Immature natural killer cell (primary cell): ENCODE measurements around the gene SEC31A. TPM values are rescaled to one million over a fixed set of nuclear protein-coding genes. Genes with fewer than 3 reads are reported as not detected.
A peak's percentile ranks its signal among the peaks of the same experiment; 100 is the strongest.
"Not testable (repeated sequence)": the region's sequence is repeated elsewhere in the genome, so short reads cannot be mapped to it uniquely, and the experiment has no call there.

Experiments
- DNase-seq, 3 donors: peaks; one replicate each; pipeline ENCODE4 v3.0.0; 2022; ENCODE audit warnings: mixed read lengths in 1 of 3
- H3K27ac Mint-ChIP-seq, 6 donors: one replicate each; pipeline ENCODE4 v1.8.0; 2020; ENCODE audit warnings: mixed read lengths in 6 of 6, mild to moderate bottlenecking in 5 of 6, inconsistent platforms in 4 of 6, moderate library complexity in 3 of 6
- H3K27me3 Mint-ChIP-seq, 3 donors: one replicate each; pipeline ENCODE4 v1.8.0; 2020 to 2021; ENCODE audit warnings: low read depth in 3 of 3, mild to moderate bottlenecking in 3 of 3, mixed read lengths in 3 of 3, moderate library complexity in 3 of 3, inconsistent platforms in 1 of 3
- H3K36me3 Mint-ChIP-seq, 3 donors: one replicate each; pipeline ENCODE4 v1.8.0; 2020; ENCODE audit warnings: mixed read lengths in 3 of 3, inconsistent platforms in 2 of 3, mild to moderate bottlenecking in 2 of 3
- H3K4me1 Mint-ChIP-seq, 2 donors: one replicate each; pipeline ENCODE4 v1.8.0; 2020; ENCODE audit warnings: inconsistent platforms in 2 of 2, mild to moderate bottlenecking in 2 of 2, mixed read lengths in 2 of 2, moderate library complexity in 1 of 2
- H3K4me3 Mint-ChIP-seq, 5 donors: one replicate each; pipeline ENCODE4 v1.8.0; 2020; ENCODE audit warnings: mild to moderate bottlenecking in 5 of 5, mixed read lengths in 5 of 5, inconsistent platforms in 3 of 5, moderate library complexity in 3 of 5
- H3K9me3 Mint-ChIP-seq, 6 donors: one replicate each; pipeline ENCODE4 v1.8.0; 2020; ENCODE audit warnings: mild to moderate bottlenecking in 6 of 6, mixed read lengths in 6 of 6, inconsistent platforms in 4 of 6, moderate library complexity in 3 of 6
- polyA plus RNA-seq, 3 donors: library from polyadenylated mRNA; unstranded; fragments of 300-500 nt; fragmentation: Illumina TruSeq; gene quantifications; one replicate each; pipeline ENCODE4 v1.2.3, GENCODE V29; 2021

Gene SEC31A
- polyA plus RNA-seq, 3 donors from 2014 or later = 109 to 150 (median 147) TPM

DNA sequence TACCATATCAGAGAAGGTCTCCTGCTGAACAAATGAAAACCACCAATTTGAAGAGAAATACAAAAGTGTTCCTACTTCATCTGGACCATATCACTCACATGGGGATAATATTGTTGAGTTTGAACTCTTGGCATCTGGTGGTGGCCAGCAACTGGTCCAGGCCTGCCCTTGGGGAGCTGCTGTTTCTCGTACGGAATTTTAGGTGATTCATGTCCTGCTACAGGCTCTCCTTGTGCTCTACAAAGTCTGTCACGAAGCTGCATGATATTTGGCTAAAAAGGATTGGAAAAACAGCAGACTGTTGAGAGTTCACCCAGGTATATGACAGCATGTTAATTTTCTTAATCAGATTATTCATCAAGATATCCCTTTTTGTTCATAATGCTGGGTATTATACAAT, 42.2 kb downstream of the SEC31A start:
- Mint-ChIP-seq H3K4me3 (no peak overlapping the region), H3K27ac (no peak overlapping the region), H3K4me1 (peaks cover 0 to 8% of the 10 kb centered on the region in 2 donors), H3K36me3 (peaks cover 43 to 66% (median 54%) of the 10 kb centered on the region in 3 donors), H3K27me3 (no peaks in the 10 kb centered on the region), H3K9me3 (no peaks in the 10 kb centered on the region)
- no peak for DNase-seq

DNA sequence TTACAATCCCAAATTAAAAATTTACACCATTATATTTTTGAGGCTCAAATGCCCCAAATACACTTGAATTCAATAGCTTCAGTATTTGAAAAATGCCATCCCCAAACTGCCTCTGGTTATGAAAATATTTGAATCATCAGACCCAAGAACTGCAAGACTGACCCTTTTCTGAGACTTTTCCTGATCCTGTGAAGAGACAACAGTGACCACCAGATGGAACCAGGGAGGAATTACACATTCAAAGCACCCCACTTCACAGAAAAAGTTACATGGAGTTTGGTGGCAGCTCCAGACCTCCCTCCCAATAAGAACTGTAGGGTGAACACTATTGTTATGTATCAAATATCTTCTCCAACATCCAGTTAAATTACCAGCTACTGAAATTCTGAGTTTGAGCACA, 48.4 kb downstream of the SEC31A start:
- H3K27ac Mint-ChIP-seq = no peak overlapping the region
- no peaks in the 10 kb centered on the region for H3K9me3 Mint-ChIP-seq

DNA sequence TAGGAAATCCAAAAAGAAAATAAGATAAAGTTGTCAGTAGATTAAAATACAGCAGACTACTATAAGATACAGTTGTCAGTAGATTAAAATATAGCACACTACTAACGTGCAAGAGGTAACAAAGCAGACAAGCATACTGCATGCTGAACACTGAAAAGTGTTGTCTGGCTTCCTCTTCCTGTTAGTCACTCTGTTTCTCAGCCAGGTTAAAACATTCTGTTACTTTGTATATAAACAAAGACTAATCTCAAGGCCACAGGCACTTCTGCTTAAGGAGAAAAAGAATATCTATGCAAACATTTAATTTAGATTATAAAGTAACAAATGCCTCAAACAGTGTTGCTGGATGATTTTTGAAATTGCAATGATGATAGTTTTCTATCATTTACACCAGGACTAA, 51.3 kb downstream of the SEC31A start:
- H3K27ac Mint-ChIP-seq = no peak overlapping the region
- no peak for DNase-seq
- no peaks in the 10 kb centered on the region for H3K27me3 Mint-ChIP-seq
- H3K4me1 Mint-ChIP-seq = no peaks in the 10 kb centered on the region
- no peak overlapping the region for H3K4me3 Mint-ChIP-seq
- H3K9me3 Mint-ChIP-seq = no peaks in the 10 kb centered on the region
- peaks cover 16 to 44% (median 27%) of the 10 kb centered on the region in 3 donors for H3K36me3 Mint-ChIP-seq

More for the DNA sequence above, 48.4 kb downstream of the SEC31A start:
- DNase-seq = no peak
- Mint-ChIP-seq H3K36me3 (peaks cover 32 to 58% (median 39%) of the 10 kb centered on the region in 3 donors), H3K27me3 (no peaks in the 10 kb centered on the region), H3K4me3 (no peak overlapping the region), H3K4me1 (peaks cover 0 to 8% of the 10 kb centered on the region in 2 donors)

DNA sequence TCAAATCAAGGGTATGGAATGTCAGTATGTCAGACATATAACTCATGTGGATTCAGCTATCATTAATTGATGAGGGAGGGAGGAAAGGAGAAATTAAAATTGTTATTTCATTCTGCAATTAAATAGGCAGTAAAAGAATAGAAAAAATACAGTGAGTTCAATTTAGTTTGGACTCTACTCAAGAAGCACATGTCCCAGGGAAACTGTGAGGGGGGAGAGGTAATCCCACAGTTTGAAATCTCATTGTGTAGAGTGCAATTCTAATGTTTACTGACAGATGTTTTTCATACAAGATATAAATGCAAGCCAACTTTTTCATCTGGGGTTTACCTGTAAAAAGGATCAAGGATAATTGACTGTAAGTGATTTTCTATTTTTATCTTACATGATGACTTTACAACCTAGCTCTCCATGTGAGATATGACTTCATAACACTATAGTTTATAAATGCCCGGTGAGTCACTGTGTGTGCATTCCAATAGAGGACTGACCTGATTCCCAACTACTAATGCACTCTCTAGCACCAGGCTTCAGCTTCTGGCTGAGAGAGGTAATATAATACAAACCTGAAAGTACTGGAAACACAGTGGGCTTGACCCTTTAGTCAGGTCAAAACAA, 57.1 kb downstream of the SEC31A start:
- H3K36me3 Mint-ChIP-seq = peaks cover 18 to 37% (median 23%) of the 10 kb centered on the region in 3 donors
- H3K9me3 Mint-ChIP-seq = peaks cover 0 to 2% (median 0%) of the 10 kb centered on the region in 6 donors
- no peaks in the 10 kb centered on the region for H3K27me3 Mint-ChIP-seq
- DNase-seq = no peak
- H3K27ac Mint-ChIP-seq = peak overlapping the region in 1 of 6 donors; percentile 3
- no peaks in the 10 kb centered on the region for H3K4me1 Mint-ChIP-seq
- no peak overlapping the region for H3K4me3 Mint-ChIP-seq

DNA sequence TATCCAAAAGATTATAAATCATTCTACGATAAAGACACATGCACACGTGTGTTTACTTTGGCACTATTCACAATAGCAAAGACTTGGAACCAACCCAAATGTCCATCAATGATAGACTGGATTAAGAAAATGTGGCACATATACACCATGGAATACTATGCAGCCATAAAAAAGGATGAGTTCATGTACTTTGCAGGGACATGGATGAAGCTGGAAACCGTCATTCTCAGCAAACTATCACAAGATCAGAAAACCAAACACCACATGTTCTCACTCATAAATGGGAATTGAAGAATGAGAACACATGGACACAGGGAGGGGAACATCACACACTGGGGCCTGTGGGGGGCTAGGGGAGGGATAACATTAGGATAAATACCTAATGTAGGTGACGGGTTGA, 57.9 kb downstream of the SEC31A start:
- DNase-seq, H3K27me3 Mint-ChIP-seq, H3K4me3 Mint-ChIP-seq, H3K27ac Mint-ChIP-seq, H3K4me1 Mint-ChIP-seq, H3K9me3 Mint-ChIP-seq: not testable (repeated sequence)
- peaks cover 18 to 35% (median 23%) of the 10 kb centered on the region in 3 donors for H3K36me3 Mint-ChIP-seq

DNA sequence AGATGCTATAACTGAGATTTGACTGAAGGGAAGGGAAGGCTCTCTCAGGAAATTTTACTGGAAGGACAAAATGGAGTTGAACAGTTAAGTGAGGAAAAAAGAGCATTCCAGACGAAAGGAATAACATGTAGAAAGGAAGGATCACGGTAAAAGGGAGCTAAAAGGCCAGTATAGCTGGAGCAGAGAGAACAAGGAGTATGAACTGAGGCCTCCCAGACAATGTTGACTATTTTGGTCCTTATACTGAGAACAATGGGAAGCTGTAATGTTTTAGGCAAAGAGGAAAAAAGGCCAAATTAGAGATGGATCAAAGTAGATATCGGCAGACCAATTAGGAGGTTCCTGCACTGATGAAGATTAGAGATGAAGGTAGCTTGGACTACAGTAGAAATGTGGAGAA, 65.5 kb downstream of the SEC31A start:
- no peaks in the 10 kb centered on the region for H3K4me1 Mint-ChIP-seq
- peaks cover 0 to 1% (median 0%) of the 10 kb centered on the region in 3 donors for H3K27me3 Mint-ChIP-seq
- peak overlapping the region in 2 of 6 donors; percentile 13 to 81 for H3K27ac Mint-ChIP-seq
- H3K9me3 Mint-ChIP-seq = no peaks in the 10 kb centered on the region
- H3K36me3 Mint-ChIP-seq = peaks cover 35 to 53% (median 39%) of the 10 kb centered on the region in 3 donors
- no peak overlapping the region for H3K4me3 Mint-ChIP-seq
- no peak for DNase-seq

DNA sequence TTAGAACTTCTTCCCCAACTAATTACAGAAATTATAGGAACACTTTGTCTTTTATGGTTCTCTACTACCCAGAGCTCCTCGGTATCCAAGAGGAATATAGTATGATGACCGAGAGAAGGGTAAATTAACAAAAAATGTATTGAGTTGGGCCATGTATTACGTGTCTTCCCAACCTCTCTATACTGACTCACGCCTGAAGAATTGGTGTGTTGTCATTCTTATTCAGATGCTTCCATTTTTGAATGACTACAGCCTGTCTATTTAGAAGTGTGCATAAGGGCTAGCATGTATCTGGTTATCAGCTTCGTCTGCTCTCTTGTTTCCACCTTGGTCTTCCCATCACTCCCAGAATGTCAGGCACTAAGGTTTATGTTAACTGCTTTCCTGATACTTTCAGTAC, 67.9 kb downstream of the SEC31A start:
- Mint-ChIP-seq H3K4me3 (no peak overlapping the region), H3K27ac (no peak overlapping the region), H3K9me3 (no peaks in the 10 kb centered on the region), H3K36me3 (peaks cover 40 to 64% (median 48%) of the 10 kb centered on the region in 3 donors), H3K4me1 (no peaks in the 10 kb centered on the region), H3K27me3 (peaks cover 0 to 1% (median under 1%) of the 10 kb centered on the region in 3 donors)
- no peak for DNase-seq

DNA sequence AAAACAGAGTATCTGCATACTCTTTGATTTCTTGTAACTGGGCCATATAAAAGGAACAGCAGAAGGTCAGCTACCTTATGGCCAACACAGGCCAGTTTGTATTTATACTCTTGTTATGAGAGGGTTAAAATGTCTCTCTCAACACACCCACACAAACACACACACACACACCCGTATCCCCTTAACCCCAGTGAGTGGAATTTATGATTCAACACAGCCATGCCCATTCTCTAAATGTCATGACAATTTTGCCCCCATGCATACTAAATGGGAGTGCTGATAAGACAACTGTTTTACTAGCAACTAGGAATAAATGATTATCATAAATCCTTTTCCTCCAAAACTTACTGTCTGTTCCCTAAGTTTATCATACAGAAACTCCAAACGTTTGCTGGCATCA, 70.3 kb downstream of the SEC31A start:
- no peak overlapping the region for H3K4me3 Mint-ChIP-seq
- peak overlapping the region in 1 of 6 donors; percentile 30 for H3K27ac Mint-ChIP-seq
- DNase-seq = no peak
- peaks cover 32 to 52% (median 38%) of the 10 kb centered on the region in 3 donors for H3K36me3 Mint-ChIP-seq
- peaks cover 0 to 2% (median 1%) of the 10 kb centered on the region in 3 donors for H3K27me3 Mint-ChIP-seq
- H3K9me3 Mint-ChIP-seq = no peaks in the 10 kb centered on the region
- H3K4me1 Mint-ChIP-seq = no peaks in the 10 kb centered on the region

DNA sequence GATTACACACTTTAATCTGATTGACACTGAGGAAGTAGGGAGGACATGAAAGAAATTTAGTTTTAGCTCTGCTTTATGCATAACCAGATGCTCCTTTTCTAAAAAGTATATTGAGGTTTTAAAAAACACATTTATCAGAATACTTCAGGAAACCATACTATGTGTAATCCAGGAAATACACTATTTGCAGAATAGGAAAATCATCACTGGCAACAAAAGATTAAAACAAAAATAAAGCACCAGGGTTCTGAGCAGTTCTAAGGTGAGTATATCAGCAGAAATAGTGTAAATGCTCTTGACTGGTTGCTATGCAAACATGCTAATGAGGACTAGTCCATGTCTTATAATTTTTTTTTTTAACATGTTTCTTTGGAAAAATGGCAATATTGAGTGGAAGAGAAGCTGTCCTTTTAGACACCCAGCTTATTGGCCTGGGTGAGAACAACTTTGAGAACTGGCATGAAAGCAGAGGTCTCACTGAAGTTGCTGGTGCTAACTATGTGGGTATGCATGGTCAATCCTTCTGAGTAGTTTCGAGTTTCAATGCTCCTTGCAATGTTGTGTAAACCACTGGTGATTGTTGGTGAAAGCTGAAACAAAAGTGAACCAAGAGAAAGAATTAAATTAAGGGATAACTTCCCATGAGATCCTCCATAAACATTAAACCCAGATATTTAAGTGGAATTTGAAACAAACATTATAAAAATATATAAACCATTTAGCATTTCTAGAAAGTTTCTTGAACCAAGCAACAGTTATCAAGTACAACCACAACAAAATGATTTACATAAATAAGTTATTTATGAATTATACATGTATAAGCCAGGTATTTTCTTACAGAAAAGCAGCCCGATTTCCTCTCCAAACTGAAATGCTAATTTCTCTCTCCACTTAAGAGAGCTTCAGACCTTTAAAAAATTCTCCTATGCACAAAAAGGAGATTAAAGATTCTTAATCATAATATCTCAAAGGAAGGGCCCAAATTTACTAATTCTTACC, 72.0 kb downstream of the SEC31A start:
- H3K4me1 Mint-ChIP-seq = no peaks in the 10 kb centered on the region
- H3K4me3 Mint-ChIP-seq = no peak overlapping the region
- peak overlapping the region in 1 of 6 donors; percentile 23 for H3K27ac Mint-ChIP-seq
- H3K36me3 Mint-ChIP-seq = peaks cover 20 to 44% (median 29%) of the 10 kb centered on the region in 3 donors
- DNase-seq = no peak
- peaks cover 0 to 2% (median 1%) of the 10 kb centered on the region in 3 donors for H3K27me3 Mint-ChIP-seq
- H3K9me3 Mint-ChIP-seq = no peaks in the 10 kb centered on the region

DNA sequence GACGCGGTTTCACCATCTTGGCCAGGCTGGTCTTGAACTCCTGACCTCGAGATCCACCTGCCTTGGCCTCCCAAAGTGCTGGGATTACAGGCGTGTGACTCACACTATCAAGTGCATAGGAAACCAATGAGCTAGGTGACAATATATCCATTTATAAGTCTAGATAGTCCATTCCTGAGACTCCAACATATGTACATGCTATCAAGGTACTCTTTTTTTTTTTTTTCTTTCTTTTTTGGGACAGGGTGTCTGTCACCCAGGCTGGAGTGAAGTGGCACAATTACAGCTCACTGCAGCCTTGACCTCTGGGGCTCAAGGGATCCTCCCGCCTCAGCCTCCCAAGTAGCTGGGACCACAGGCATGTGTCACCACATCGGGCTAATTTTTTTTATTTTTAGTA, 74.1 kb downstream of the SEC31A start:
- DNase-seq, H3K4me3 Mint-ChIP-seq, H3K4me1 Mint-ChIP-seq, H3K27me3 Mint-ChIP-seq, H3K9me3 Mint-ChIP-seq: not testable (repeated sequence)
- H3K27ac Mint-ChIP-seq = peak overlapping the region in 1 of 6 donors; percentile 12
- peaks cover 8 to 29% (median 18%) of the 10 kb centered on the region in 3 donors for H3K36me3 Mint-ChIP-seq

DNA sequence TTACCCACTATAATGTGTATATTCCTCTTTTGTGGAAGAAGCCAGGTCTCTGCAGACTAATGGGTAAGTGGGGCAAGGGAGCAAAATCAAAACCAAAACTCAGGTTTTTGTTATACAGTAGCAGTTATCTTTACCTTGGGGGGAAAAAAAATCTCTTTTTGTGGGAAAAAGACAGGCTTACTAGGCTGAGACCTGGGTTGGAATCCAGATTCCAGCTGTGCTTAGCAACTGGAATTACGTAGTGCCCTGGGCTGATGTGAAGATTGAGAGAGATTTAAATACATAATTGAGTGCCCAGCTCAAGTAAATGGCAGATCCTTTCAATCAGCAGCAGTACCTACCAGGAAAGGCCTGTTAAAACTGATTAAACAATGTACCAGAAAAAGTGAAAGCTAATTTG, 76.9 kb downstream of the SEC31A start:
- H3K4me1 Mint-ChIP-seq = peaks cover 0 to 2% of the 10 kb centered on the region in 2 donors
- no peaks in the 10 kb centered on the region for H3K9me3 Mint-ChIP-seq
- H3K27ac Mint-ChIP-seq = peak overlapping the region in 2 of 6 donors; percentile 18 to 40
- DNase-seq = no peak
- H3K27me3 Mint-ChIP-seq = peaks cover 0 to 2% (median 2%) of the 10 kb centered on the region in 3 donors
- H3K4me3 Mint-ChIP-seq = no peak overlapping the region
- H3K36me3 Mint-ChIP-seq = peaks cover 4 to 13% (median 8%) of the 10 kb centered on the region in 3 donors

DNA sequence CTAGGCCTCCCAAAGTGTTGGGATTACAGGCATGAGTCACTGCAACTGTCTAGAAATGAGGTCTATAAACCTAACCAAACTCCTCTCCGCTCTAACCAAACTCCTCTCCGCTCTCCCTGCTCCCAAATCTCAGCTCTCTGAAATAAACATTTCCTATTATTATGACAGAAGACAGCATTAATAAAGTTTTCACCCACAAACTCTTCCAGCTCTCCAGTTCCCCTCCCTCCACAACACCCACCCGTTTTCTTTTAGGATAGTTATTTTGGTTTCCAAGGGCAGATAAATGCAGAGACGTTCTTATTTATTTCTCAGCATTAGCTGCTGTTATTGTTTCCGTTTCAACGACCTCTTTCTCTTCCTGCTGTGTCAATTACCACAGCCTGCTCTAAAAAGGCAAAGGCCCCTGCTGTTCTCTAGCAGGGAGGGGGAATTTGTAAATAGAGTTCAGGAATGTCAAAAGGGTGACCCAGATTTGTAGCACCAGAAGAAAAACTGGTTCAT, 79.1 kb downstream of the SEC31A start:
- Mint-ChIP-seq H3K36me3 (peaks cover 0 to 3% (median 0%) of the 10 kb centered on the region in 3 donors), H3K9me3 (no peaks in the 10 kb centered on the region), H3K27ac (peak overlapping the region in 1 of 6 donors; percentile 73), H3K4me3 (no peak overlapping the region), H3K27me3 (peaks cover 0 to 5% (median 0%) of the 10 kb centered on the region in 3 donors), H3K4me1 (peaks cover 0 to 2% of the 10 kb centered on the region in 2 donors)
- no peak for DNase-seq

DNA sequence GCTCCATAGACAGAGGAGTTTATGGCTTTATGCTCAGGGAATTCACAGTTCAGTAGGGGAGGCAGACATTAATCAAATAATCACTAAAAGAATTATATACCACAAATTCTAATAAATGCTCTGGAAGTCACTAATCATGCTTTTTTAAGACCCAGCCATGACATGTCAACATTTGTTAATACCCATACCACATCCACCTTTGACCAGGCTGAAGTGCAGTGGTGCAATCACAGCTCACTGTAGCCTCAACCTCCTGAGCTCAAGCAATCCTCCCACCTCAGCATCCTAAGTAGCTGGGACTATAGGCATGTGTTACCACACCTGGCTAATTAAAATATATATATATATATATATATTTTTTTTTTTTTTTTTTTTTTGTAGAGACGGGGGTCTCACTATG, 79.6 kb downstream of the SEC31A start:
- Mint-ChIP-seq H3K27me3 (peaks cover 0 to 5% (median 0%) of the 10 kb centered on the region in 3 donors), H3K27ac (no peak overlapping the region), H3K4me3 (no peak overlapping the region), H3K4me1 (peaks cover 0 to 2% of the 10 kb centered on the region in 2 donors), H3K36me3 (peaks cover 0 to 3% (median 0%) of the 10 kb centered on the region in 3 donors), H3K9me3 (no peaks in the 10 kb centered on the region)
- no peak for DNase-seq

DNA sequence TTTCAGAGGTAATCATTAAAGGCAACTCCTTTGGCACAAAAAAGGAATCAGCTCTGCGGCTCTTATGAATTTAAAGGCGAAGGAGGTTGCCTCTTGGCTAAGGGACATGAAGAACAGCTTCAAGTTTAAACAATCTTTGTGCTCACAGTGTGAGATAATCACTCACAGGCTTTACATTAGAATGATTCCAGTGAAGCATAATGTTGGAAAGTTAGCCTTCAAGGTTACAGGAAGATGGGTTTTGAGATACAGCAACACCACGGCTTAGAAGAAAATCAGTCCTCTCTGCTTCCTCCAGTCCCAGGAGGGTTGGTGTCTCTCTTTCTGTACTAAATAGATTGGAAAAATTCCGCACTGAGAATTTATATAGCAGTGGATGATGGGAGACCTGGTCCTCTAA, 80.8 kb downstream of the SEC31A start:
- peaks cover 0 to 5% (median 0%) of the 10 kb centered on the region in 3 donors for H3K27me3 Mint-ChIP-seq

More for the DNA sequence above, 80.8 kb downstream of the SEC31A start:
- DNase-seq = no peak
- peaks cover 0 to 1% (median 0%) of the 10 kb centered on the region in 3 donors for H3K36me3 Mint-ChIP-seq
- peaks cover 0 to 2% of the 10 kb centered on the region in 2 donors for H3K4me1 Mint-ChIP-seq
- no peak overlapping the region for H3K4me3 Mint-ChIP-seq
- no peaks in the 10 kb centered on the region for H3K9me3 Mint-ChIP-seq
- no peak overlapping the region for H3K27ac Mint-ChIP-seq
